SIG-M5 treated with dmso at 0.1 percent for 504 hours (cell line): ENCODE measurements around the gene FRK.
"Not testable (repeated sequence)": the region's sequence is repeated elsewhere in the genome, so short reads cannot be mapped to it uniquely, and the experiment has no call there.

Experiments
- DNase-seq: peaks from one replicate; lab custom pipeline; 2025; ENCODE audit not compliant: unreplicated experiment; lab: John Stamatoyannopoulos, UW

Gene FRK

GRCh38 chr6:116074732-116075390 lies 14.2 kb upstream of the FRK start:
- DNase-seq: no peak

- no peak for DNase-seq
These were observed 13.2 kb upstream of the FRK start for GRCh38 chr6:116073765-116074440.

GRCh38 chr6:116072368-116072767 lies 11.7 kb upstream of the FRK start:
- DNase-seq: no peak

- DNase-seq: no peak
These were observed 10.1 kb upstream of the FRK start for GRCh38 chr6:116070616-116071389.

GRCh38 chr6:116070101-116070500 lies 9.4 kb upstream of the FRK start:
- no peak for DNase-seq

- DNase-seq: no peak
These were observed 6.1 kb upstream of the FRK start for GRCh38 chr6:116066789-116067188.

GRCh38 chr6:116064666-116065065 lies 4.0 kb upstream of the FRK start:
- DNase-seq: no peak

GRCh38 chr6:116062496-116062895 lies 1.8 kb upstream of the FRK start:
- DNase-seq: no peak

GRCh38 chr6:116059713-116060571 lies 749 bp downstream of the FRK start:
- DNase-seq: peak; percentile 47

GRCh38 chr6:116057766-116058165 lies 2.9 kb downstream of the FRK start:
- DNase-seq: no peak

- DNase-seq: no peak
These were observed 5.2 kb downstream of the FRK start for GRCh38 chr6:116055513-116055912.

- DNase-seq: no peak
These were observed 9.4 kb downstream of the FRK start for GRCh38 chr6:116051244-116051643.

GRCh38 chr6:116050737-116051136 lies 10.0 kb downstream of the FRK start:
- DNase-seq: no peak

GRCh38 chr6:116049321-116049720 lies 11.4 kb downstream of the FRK start:
- DNase-seq: no peak

GRCh38 chr6:116047173-116047933 lies 13.3 kb downstream of the FRK start:
- no peak for DNase-seq

GRCh38 chr6:116046737-116047136 lies 14.0 kb downstream of the FRK start:
- DNase-seq: no peak

- DNase-seq: not testable (repeated sequence)
These were observed 14.4 kb downstream of the FRK start for GRCh38 chr6:116046272-116046671.

- no peak for DNase-seq
These were observed 18.8 kb downstream of the FRK start for GRCh38 chr6:116041934-116042333.

GRCh38 chr6:116040993-116041392 lies 19.7 kb downstream of the FRK start:
- DNase-seq: no peak

GRCh38 chr6:116036885-116037284 lies 23.8 kb downstream of the FRK start:
- no peak for DNase-seq
